Left lung (tissue), 10 donors: ENCODE measurements around the gene BST2. TPM values are rescaled to one million over a fixed set of nuclear protein-coding genes. Genes with fewer than 3 reads are reported as not detected.

Source experiments
- ATAC-seq: fragments of 200-7000 bp; cut with Tn5 transposase; one replicate; pipeline ENCODE4 v1.9.1; 2020; ENCODE audit warnings: moderate library complexity
- DNase-seq, 4 donors: peaks; one replicate each; pipeline ENCODE4 v3.0.0-alpha.2; 2013 to 2020
- H3K27ac ChIP-seq, 2 donors: fragments of 200-600 bp; sonication (generic) in 1 of 2; one replicate each; pipeline versions ENCODE4 v1.5.0 to v1.8.0; 2020 to 2021
- H3K27me3 ChIP-seq, 2 donors: fragments of 200-600 bp; sonication (generic) in 1 of 2; one replicate each; pipeline versions ENCODE4 v1.5.0 to v1.8.0; 2020 to 2021
- H3K36me3 ChIP-seq, 2 donors: fragments of 200-600 bp; sonication (generic) in 1 of 2; one replicate each; pipeline versions ENCODE4 v1.5.0 to v1.8.0; 2020 to 2021
- H3K4me1 ChIP-seq, 2 donors: fragments of 200-600 bp; one replicate each; pipeline ENCODE4 v1.8.0; 2021
- H3K4me3 ChIP-seq, 2 donors: fragments of 200-600 bp; sonication (generic) in 1 of 2; one replicate each; pipeline versions ENCODE4 v1.5.0 to v1.8.0; 2020 to 2021; ENCODE audit warnings: mild to moderate bottlenecking in 1 of 2
- H3K9me3 ChIP-seq, 2 donors: fragments of 200-600 bp; sonication (generic) in 1 of 2; one replicate each; pipeline versions ENCODE4 v1.5.0 to v1.8.0; 2020 to 2021
- intact Hi-C, 2 donors: fragments of 100-400 bp; cut with DNase I; formaldehyde crosslinking; loops; one replicate each; pipeline versions ENCODE4 v1.11.2 to v1.14.2; 2022
- polyA plus RNA-seq, 6 donors: library from polyadenylated mRNA; unstranded; fragments of 120-200 nt; gene quantifications; one replicate each; pipeline ENCODE4 v1.2.1, GENCODE V29; 2013; ENCODE audit not compliant: insufficient read length in 6 of 6
- total RNA-seq, 2 donors: library from RNA; stranded (reverse); fragmentation: NEBNext Ultra II Directional; extraction: Animal tissue kit (Norgen Biotek cat#: 25700); gene quantifications; one replicate each; pipeline ENCODE4 v1.2.1, GENCODE V29; 2021
- TF ChIP-seq, protein P1 (sequence below), 2 donors: fragments of 200-600 bp; sonication (generic) in 1 of 2; IDR thresholded peaks; one replicate each; pipeline versions ENCODE4 v1.5.0 to v1.8.0; 2021; ENCODE audit warnings: antibody characterized with exemption in 2 of 2
- donor health status: DM: no; HTN: yes; CAD: no.
- donor health status: DM: no; HTN: no; CAD: no.

Gene BST2
- total and polyA plus RNA-seq, 8 donors, result 12.5 to 104 (median 19.7) TPM

DNA sequence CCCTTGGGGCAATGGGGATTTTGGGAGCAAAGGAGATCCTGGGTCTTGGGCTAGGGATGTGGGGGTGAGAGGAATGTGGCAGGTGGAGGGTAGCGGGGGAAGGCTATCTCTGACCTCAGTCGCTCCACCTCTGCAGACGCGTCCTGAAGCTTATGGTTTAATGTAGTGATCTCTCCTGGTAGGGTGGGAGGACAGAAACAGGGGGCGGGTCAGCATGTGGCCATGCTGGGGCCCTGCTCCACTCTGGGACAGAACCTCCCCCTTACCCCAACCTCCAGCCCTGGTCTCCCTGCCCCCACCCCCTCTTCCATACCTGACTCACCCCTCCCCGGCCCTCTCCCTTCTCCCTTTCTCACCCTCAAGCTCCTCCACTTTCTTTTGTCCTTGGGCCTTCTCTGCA lies 1.4 kb downstream of the BST2 start:
- Histone ChIP-seq H3K36me3 (peaks cover 0 to 33% of the 10 kb centered on the region in 2 donors), H3K27me3 (no peaks in the 10 kb centered on the region), H3K27ac (peak overlapping the region in 1 of 2 donors; percentile 86), H3K9me3 (no peaks in the 10 kb centered on the region), H3K4me1 (peaks cover 0 to 52% of the 10 kb centered on the region in 2 donors), H3K4me3 (peak overlapping the region; percentile 5 to 66)
- DNase-seq (no peak), ATAC-seq (no peak)
- intact Hi-C loops, result no loop called here
- TF ChIP-seq, protein P1, sequence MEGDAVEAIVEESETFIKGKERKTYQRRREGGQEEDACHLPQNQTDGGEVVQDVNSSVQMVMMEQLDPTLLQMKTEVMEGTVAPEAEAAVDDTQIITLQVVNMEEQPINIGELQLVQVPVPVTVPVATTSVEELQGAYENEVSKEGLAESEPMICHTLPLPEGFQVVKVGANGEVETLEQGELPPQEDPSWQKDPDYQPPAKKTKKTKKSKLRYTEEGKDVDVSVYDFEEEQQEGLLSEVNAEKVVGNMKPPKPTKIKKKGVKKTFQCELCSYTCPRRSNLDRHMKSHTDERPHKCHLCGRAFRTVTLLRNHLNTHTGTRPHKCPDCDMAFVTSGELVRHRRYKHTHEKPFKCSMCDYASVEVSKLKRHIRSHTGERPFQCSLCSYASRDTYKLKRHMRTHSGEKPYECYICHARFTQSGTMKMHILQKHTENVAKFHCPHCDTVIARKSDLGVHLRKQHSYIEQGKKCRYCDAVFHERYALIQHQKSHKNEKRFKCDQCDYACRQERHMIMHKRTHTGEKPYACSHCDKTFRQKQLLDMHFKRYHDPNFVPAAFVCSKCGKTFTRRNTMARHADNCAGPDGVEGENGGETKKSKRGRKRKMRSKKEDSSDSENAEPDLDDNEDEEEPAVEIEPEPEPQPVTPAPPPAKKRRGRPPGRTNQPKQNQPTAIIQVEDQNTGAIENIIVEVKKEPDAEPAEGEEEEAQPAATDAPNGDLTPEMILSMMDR (IDR thresholded peaks at IDR 0.05), result no peak

DNA sequence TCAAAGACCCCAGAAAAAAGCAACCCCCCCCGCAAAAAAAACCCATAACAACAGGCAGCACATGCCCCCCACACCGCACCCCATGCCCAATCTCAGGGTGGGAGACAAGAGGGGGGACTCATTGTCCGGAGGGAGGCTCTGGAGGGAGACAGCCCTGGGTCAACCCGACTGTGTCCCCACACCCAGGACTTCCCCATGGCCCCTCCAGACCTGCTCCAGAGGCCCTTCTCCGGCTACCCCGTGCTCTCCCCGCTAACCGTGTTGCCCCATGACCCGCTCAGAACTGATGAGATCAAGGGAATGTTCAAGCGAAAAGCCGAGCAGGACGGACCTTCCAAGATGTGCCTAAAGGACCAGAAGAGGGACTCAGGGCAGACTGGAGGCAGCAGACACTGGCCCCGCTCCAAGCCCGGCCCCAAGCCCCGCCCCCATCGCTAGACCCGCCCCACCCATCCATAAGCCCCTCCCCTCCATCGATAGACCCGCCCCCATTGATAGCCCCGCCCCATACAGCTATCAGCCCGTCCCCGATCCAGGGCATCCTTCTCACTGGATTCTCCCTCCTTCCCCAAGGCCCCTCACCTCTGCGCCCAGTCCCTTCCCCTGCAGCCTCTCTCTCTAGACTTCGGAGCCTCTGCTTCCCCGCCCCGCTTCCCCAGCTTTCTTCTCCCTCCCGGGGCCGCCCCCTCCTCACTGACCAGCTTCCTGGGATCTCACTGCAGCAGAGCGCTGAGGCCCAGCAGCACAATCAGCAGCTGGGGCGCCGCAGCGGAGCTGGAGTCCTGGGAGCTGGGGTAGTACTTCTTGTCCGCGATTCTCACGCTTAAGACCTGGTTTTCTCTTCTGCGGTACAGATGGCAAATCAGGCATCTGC lies 2.2 kb downstream of the BST2 start:
- peak overlapping the region in 1 of 2 donors; percentile 86 for H3K27ac ChIP-seq
- no peaks in the 10 kb centered on the region for H3K27me3 ChIP-seq
- H3K9me3 ChIP-seq, result no peaks in the 10 kb centered on the region
- H3K36me3 ChIP-seq, result peaks cover 0 to 40% of the 10 kb centered on the region in 2 donors
- intact Hi-C loops, result no loop called here
- no peak for DNase-seq
- H3K4me3 ChIP-seq, result peak overlapping the region; percentile 5 to 66
- H3K4me1 ChIP-seq, result peaks cover 0 to 47% of the 10 kb centered on the region in 2 donors
- TF ChIP-seq, protein P1 (IDR thresholded peaks at IDR 0.05), result no peak
- peak; percentile 4 for ATAC-seq

DNA sequence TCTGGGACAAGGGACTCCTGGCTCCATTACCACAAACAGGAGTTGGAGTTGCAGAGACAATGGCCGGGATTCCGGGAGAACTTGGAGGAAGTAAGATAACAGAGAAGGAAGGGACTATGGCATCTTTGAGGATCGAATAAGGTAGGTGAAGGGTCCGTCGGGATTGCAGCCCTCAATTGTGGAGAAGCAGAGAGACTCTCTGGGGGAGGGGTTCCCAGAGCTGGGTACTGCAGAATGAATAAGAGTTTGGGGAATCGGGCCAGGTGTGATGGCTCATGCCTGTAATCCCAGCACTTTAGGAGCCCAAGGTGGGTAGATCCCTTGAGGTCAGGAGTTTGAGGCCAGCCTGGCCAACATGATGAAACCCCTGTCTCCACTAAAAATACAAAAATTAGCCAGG lies 3.8 kb downstream of the BST2 start:
- TF ChIP-seq, protein P1 (IDR thresholded peaks at IDR 0.05), result no peak
- no peak for DNase-seq
- intact Hi-C loops, result no loop called here
- ATAC-seq, result no peak
- no peaks in the 10 kb centered on the region for H3K9me3 ChIP-seq
- H3K4me3 ChIP-seq, result no peak overlapping the region
- no peaks in the 10 kb centered on the region for H3K27me3 ChIP-seq
- no peak overlapping the region for H3K27ac ChIP-seq
- H3K36me3 ChIP-seq, result peaks cover 0 to 51% of the 10 kb centered on the region in 2 donors
- H3K4me1 ChIP-seq, result peaks cover 0 to 34% of the 10 kb centered on the region in 2 donors

DNA sequence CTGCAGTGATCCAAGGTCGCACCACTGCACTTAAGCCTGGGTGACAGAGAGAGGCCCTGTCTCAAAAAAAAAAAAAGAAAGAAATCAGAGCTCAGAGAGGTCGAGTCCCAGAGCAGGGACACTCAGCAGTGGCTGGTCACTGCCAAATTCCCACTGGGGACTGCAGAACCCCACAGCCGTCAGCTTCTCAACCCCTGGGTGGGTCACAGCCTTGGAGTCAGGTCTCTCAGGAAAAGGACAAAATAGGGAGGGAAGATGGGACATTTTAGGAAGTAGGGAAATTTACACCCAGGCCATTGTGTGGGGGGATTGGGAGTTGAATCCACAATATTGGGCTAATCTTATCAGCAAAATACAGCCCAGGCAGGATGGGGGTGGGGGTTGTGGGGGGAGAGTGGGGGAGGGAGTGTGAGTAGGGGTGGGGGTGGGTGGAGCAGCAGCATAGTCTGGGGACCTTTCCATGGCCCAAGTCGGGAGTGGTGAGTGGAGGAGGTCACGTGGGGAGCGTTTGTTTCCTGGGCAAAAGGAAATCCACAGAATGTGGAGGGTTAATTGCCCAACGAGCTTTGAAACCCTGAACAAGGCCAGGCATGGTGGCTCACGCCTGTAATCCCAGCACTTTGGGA lies 6.4 kb downstream of the BST2 start:
- intact Hi-C loops, result loop anchor here in 1 of 2 donors (5.0 kb wide), 1 partner anchor 63 kb away; the partner anchor contains the start of gene NXNL1
- ATAC-seq, result no peak
- H3K27ac ChIP-seq, result no peak overlapping the region
- TF ChIP-seq, protein P1 (IDR thresholded peaks at IDR 0.05), result no peak
- peaks cover 0 to 29% of the 10 kb centered on the region in 2 donors for H3K4me1 ChIP-seq
- peaks cover 0 to 51% of the 10 kb centered on the region in 2 donors for H3K36me3 ChIP-seq
- H3K9me3 ChIP-seq, result no peaks in the 10 kb centered on the region
- H3K4me3 ChIP-seq, result no peak overlapping the region
- H3K27me3 ChIP-seq, result peaks cover 0 to 9% of the 10 kb centered on the region in 2 donors
- DNase-seq, result no peak

DNA sequence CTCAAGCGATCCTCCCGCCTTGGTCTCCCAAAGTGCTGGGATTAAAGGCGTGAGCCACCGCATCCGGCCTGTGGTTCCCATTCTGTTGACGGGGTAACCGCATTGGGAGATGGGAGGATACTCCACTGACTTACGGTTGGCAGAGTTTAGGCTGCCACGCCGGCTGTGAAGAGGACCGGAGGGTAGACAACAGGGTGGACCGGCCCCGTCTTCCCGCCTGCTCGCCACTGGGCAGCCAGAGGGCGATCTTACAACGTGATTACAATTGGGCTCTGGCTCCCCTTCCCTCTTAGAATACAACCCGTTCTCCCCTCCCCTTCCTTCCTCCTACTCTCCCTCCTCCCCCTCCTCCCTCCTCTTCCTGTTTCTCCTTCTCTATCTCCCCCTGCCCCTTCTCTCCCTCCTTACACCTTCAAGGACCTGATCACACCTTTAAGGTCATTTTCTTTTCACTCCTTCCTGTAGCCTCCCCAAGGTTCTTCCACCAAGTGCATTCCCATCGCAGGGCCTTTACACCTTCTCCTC lies 10.5 kb downstream of the BST2 start:
- Histone ChIP-seq H3K36me3 (peaks cover 0 to 25% of the 10 kb centered on the region in 2 donors), H3K4me3 (no peak overlapping the region), H3K4me1 (peaks cover 4 to 39% of the 10 kb centered on the region in 2 donors), H3K27me3 (peaks cover 0 to 40% of the 10 kb centered on the region in 2 donors), H3K27ac (no peak overlapping the region), H3K9me3 (no peaks in the 10 kb centered on the region)
- TF ChIP-seq, protein P1 (IDR thresholded peaks at IDR 0.05), result peak; percentile 67 to 74
- DNase-seq, result peak in 2 of 4 donors; percentile 77 to 91
- peak; percentile 49 for ATAC-seq
- intact Hi-C loops, result loop anchor here in 1 of 2 donors (5.0 kb wide), 1 partner anchor 67 kb away; the partner anchor contains the start of gene NXNL1
